Endometrium (tissue), 2 donors: ENCODE measurements around the gene PAQR8.

Source experiments
- FAIRE-seq: peaks from 2 replicates; lab custom pipeline; 2012; peaks lifted over from hg19 to GRCh38; lab: Jason Lieb, UNC
- donor health status: control.
- donor health status: control.

The PAQR8 gene

DNA sequence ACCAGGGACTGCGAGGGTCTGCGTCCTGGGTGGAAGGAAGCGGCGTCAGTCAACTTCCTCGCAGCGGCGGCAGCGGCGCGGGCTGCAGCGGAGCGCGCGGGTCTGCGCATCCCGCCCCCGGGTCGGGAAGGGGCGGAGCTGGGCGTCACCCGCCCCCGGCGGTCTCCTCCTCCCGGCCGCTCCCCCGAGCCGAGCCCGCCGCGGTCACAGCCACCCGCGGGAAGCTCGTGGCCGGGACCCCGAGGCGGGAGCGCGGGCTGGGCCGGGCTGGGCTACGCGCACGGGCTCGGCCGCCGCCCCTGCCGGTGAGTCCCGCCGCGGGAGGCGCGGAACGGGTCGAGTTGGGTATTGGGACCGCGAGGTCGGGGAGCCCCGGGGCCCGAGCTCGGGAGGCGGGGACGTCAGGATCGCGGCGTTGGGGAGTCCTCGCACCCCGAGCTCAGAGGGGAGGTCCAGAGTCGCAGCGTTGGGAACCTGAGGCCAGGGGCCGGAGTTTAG is at the start of gene PAQR8:
Gene PAQR8 (plus strand): TSS at position 207 of the 498 bp plus-strand sequence. CDS start 41,063 bp downstream, outside the sequence.
- FAIRE-seq: no peak

GRCh38 chr6:52312461-52312860 is 49.5 kb upstream of the PAQR8 start:
- no peak for FAIRE-seq

- FAIRE-seq: no peak
Measured at GRCh38 chr6:52314752-52315151, 47.2 kb upstream of the PAQR8 start.

DNA sequence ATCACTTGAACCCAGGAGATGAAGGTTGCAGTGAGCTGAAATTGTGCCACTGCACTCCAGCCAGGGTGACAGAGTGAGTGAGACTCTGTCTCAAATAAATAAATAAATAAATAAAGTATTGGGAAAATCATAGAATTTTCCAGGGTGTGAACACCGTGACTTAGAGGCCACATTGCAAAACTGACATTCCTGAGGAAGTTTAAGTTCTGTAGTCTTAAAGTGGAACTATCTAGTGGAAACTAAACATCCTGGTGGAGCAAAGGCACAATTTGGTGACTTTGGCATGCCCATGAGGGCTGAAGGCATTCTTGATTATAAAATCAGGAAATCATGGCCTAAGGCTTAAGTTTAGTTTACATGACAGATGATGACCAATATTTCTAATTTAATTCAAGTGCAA is 44.7 kb upstream of the PAQR8 start:
- FAIRE-seq: no peak

GRCh38 chr6:52317841-52318581 is 43.9 kb upstream of the PAQR8 start:
- FAIRE-seq: no peak

DNA sequence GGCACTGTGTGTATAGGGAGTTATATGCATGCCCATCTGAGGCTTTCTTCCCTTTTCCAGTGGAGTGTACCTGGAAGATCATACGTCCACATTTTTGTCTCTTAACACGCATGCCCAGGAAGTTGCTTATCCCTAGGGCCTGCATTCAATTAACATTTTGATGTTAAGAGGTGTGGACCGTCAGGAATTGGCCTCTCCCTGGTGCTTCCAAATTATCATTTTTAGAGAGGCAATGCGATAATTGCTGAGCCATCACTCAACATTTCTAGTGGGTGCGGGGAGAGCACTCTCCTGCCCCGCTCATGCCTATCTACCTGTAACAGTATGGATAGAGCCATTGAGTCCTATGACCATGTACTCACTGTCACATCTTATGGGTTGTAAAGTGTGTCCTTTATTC is 37.8 kb upstream of the PAQR8 start:
- no peak for FAIRE-seq

- FAIRE-seq: no peak
Measured at GRCh38 chr6:52325695-52326471, 36.1 kb upstream of the PAQR8 start.

DNA sequence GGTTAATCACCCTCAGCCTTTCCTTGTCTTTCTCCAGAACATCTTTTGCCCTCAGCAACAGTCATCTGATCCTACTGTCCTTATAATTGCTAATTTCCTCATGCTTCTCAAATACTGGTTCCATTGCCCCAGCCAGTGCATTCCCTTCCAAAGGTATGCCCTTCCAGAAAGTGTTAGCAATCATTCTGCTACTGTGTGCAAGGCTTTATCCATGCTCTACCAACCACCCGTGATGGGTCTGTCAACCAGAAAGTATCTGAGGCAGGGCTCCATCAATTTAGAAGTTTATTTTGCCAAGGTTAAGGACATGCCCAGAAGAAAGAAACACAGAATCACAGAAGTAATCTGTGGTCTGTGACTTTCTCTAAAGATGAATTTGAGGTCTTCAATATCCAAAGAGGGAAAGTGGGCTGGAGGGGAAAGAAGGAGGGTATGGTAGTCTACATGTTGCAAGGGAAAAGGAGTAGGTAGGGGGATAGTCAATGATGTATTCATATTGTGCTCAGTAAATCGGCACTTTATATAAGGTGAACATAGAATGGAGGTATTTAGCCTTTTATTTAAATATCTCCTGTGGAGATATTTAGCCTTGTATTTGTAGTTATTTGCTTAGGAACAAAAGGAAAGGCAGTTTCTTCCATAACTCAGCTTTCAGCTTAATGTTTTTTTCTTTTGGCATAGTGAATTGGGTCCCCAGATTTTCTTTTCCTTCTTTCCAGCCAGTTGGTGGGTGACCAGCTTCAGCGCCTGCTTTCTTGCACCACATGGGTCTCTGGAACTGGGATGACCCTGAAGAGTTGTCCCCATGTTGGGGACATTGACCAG is 35.2 kb upstream of the PAQR8 start:
- no peak for FAIRE-seq

DNA sequence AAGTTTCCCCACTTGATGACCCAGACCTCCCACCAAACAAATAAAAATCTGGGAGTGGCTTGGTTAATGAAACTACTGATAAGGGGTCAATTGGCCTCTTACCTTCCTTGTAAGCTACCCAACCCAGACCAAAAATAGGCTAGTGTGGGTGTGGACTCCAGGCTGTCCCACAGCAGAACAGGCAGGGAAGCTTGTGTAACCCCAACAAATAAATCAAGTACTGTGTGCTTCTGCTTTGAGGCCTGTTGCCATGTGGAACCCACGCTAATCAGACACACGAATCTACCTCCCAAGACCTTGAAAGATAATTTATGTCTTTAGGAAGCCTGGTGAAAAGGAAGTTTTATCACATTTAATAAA is 33.7 kb upstream of the PAQR8 start:
- FAIRE-seq: no peak

GRCh38 chr6:52328729-52329128 is 33.2 kb upstream of the PAQR8 start:
- no peak for FAIRE-seq

DNA sequence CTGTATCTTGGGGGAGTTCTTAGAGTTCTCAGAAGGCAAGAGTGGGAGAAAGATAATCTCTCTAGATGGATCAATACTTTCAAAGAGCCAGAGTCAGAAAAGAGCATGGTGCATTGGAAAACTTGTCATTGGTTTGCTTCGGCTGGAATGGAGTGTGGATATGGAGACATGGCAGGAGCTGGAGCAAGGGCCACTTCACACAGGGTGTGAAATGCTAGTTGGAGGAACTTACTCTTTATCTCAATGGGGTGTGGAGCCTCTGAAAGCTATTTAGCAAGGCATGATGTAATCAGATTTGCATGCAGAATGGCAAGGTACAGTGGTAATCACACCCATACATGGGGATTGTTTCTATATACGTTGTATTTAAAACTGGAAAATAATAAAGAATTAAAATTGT is 31.5 kb upstream of the PAQR8 start:
- FAIRE-seq: no peak

- no peak for FAIRE-seq
Measured at GRCh38 chr6:52331793-52332457, 30.0 kb upstream of the PAQR8 start.

GRCh38 chr6:52333840-52334200 is 28.1 kb upstream of the PAQR8 start:
- no peak for FAIRE-seq

- FAIRE-seq: no peak
Measured at GRCh38 chr6:52335576-52335975, 26.4 kb upstream of the PAQR8 start.

- FAIRE-seq: no peak
Measured at GRCh38 chr6:52336919-52337561, 24.9 kb upstream of the PAQR8 start.

- FAIRE-seq: no peak
Measured at GRCh38 chr6:52337633-52338290, 24.2 kb upstream of the PAQR8 start.

- no peak for FAIRE-seq
Measured at GRCh38 chr6:52340603-52340880, 21.4 kb upstream of the PAQR8 start.

GRCh38 chr6:52341561-52342260 is 20.2 kb upstream of the PAQR8 start:
- no peak for FAIRE-seq

- no peak for FAIRE-seq
Measured at GRCh38 chr6:52345311-52345710, 16.6 kb upstream of the PAQR8 start.

- FAIRE-seq: no peak
Measured at GRCh38 chr6:52346503-52346902, 15.4 kb upstream of the PAQR8 start.

DNA sequence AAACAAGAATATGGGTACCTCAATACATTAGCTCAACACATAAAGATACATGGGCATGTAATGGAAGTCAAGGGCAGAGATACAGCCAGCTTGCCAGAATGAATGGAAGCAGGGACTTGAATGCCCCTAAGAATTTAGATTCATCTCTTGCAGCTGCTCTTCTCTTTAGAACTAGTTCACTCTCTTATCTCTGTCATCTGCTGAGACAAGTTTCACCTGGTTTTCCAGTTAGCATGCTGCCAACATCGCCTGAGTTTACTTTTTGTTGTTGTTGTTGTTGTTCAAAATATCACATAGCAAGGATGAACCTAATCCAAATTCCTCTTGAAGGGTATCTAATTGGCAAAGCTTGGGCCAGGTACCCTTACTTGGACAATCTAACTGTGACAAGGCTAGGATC is 14.1 kb upstream of the PAQR8 start:
- FAIRE-seq: no peak
